Eye (tissue), 1 donor: Measurements from ENCODE around the gene CD300A.

Source experiments
- DNase-seq: peaks from one replicate; pipeline ENCODE4 v3.0.0-alpha.2; 2015

CD300A gene

GRCh38 chr17:74441537-74441936, 24.9 kb upstream of the CD300A start:
- DNase-seq = no peak

- DNase-seq = no peak
Observed at GRCh38 chr17:74442291-74442669, 24.2 kb upstream of the CD300A start.

GRCh38 chr17:74442670-74443515, 23.5 kb upstream of the CD300A start:
- DNase-seq = peak; percentile 42

- DNase-seq = no peak
Observed at GRCh38 chr17:74443516-74444296, 22.7 kb upstream of the CD300A start.

GRCh38 chr17:74444406-74444805, 22.0 kb upstream of the CD300A start:
- DNase-seq = peak; percentile 30

- DNase-seq = no peak
Observed at GRCh38 chr17:74445158-74445557, 21.3 kb upstream of the CD300A start.

GRCh38 chr17:74446551-74447500, 19.6 kb upstream of the CD300A start:
- DNase-seq = no peak

GRCh38 chr17:74447628-74448159, 18.7 kb upstream of the CD300A start:
- no peak for DNase-seq

- DNase-seq = no peak
Observed at GRCh38 chr17:74448756-74449155, 17.7 kb upstream of the CD300A start.

GRCh38 chr17:74449306-74449705, 17.1 kb upstream of the CD300A start:
- no peak for DNase-seq

- no peak for DNase-seq
Observed at GRCh38 chr17:74449773-74450172, 16.7 kb upstream of the CD300A start.

- no peak for DNase-seq
Observed at GRCh38 chr17:74450231-74450630, 16.2 kb upstream of the CD300A start.

GRCh38 chr17:74450925-74451403, 15.5 kb upstream of the CD300A start:
- DNase-seq = no peak

GRCh38 chr17:74451557-74451956, 14.9 kb upstream of the CD300A start:
- DNase-seq = no peak

GRCh38 chr17:74452033-74452840, 14.2 kb upstream of the CD300A start:
- DNase-seq = peak; percentile 74

- peak; percentile 42 for DNase-seq
Observed at GRCh38 chr17:74452841-74453661, 13.4 kb upstream of the CD300A start.

- DNase-seq = no peak
Observed at GRCh38 chr17:74453665-74454196, 12.7 kb upstream of the CD300A start.

- peak; percentile 94 for DNase-seq
Observed at GRCh38 chr17:74454197-74455024, 12.0 kb upstream of the CD300A start.

- DNase-seq = peak; percentile 45
Observed at GRCh38 chr17:74455025-74455545, 11.3 kb upstream of the CD300A start.
